Measurements from ENCODE around the gene RIMBP3C. TPM values are rescaled to one million over a fixed set of nuclear protein-coding genes. Genes with fewer than 3 reads are reported as not detected.
"Not testable (repeated sequence)": the region's sequence is repeated elsewhere in the genome, so short reads cannot be mapped to it uniquely, and the experiment has no call there.

Gene RIMBP3C
- total and polyA plus RNA-seq, 2 of the 8 experiments (the other 6 are each of a cell fraction or from before 2014, with no cell fraction given) = 0.08 TPM; not detected in 1

DNA sequence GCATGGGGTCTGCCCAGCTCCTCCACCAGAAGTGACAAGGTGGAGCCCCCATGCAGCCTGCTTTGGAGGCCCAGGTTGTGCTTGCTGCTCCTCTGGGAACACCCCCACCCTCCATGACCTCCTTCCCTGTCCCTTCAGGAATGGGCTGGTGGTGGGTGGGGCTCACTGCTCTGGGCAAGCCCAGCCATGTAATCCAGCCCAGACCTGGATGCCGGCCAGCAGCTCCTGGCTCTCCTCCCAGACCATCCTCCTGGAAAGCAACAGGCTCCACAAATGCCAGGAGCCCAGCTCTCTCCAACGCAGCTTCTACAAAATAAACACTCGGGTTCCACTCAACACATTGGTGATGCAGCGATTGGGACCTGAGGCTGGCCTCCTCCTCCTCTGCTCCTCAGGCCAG, 53.3 kb downstream of the RIMBP3C start:
- H2AK5ac ChIP-seq (ENCODE audit: low read depth, low read length); H2BK20ac ChIP-seq (ENCODE audit: low read length); FAIRE-seq; H3K14ac ChIP-seq (ENCODE audit: insufficient read length); H3K4me2 ChIP-seq (ENCODE audit: insufficient read depth in 1 of 2, low read depth in 2 of 2, low read length in 2 of 2); H3K56ac ChIP-seq (replicated peaks; ENCODE audit: insufficient read length, low read depth, low read length); H4K8ac ChIP-seq (ENCODE audit: extremely low read depth, insufficient read depth, low read length); H3K9me3 ChIP-seq (ENCODE audit: insufficient read depth in 2 of 2, low read depth in 1 of 2, low read length in 1 of 2); H3K36me3 ChIP-seq (ENCODE audit: control insufficient read depth in 2 of 4, insufficient read depth in 4 of 4, low read length in 3 of 4); H3K27me3 ChIP-seq (replicated peaks in 1 of 4; ENCODE audit: control insufficient read depth in 3 of 4, extremely low read depth in 1 of 4, insufficient read depth in 3 of 4, low read length in 3 of 4); H3K79me1 ChIP-seq (ENCODE audit: low read depth, low read length); H2BK5ac ChIP-seq (ENCODE audit: low read depth, low read length); H3K4ac ChIP-seq (replicated peaks; ENCODE audit: insufficient read length, low read depth, low read length); DNase-seq (ENCODE audit: low read depth in 1 of 2, low spot score in 2 of 2); CTCF ChIA-PET (ENCODE audit: partially characterized antibody); H3K79me2 ChIP-seq (ENCODE audit: control insufficient read depth in 1 of 2, insufficient read depth in 2 of 2, low read length in 2 of 2); POLR2A ChIA-PET (ENCODE audit: partially characterized antibody); H2BK120ac ChIP-seq (replicated peaks; ENCODE audit: low read depth, low read length); H4K91ac ChIP-seq (replicated peaks; ENCODE audit: insufficient read length, low read length); H3K23ac ChIP-seq (ENCODE audit: insufficient read length); H2AFZ ChIP-seq (ENCODE audit: low read length); H3K9ac ChIP-seq (replicated peaks in 1 of 4; ENCODE audit: extremely low read depth in 1 of 4, low read depth in 3 of 4, low read length in 3 of 4); H4K20me1 ChIP-seq (replicated peaks in 1 of 2; ENCODE audit: control insufficient read depth in 1 of 2, insufficient read depth in 2 of 2, low read length in 2 of 2); H3K4me3 ChIP-seq (ENCODE audit: extremely low read depth in 1 of 4, insufficient read depth in 2 of 4, low read depth in 3 of 4, low read length in 4 of 4); H2BK15ac ChIP-seq (ENCODE audit: low read length); H3K18ac ChIP-seq (ENCODE audit: extremely low read depth, low read length); H3K27ac ChIP-seq (ENCODE audit: low read depth, low read length); H4K5ac ChIP-seq (ENCODE audit: insufficient read length, low read depth, low read length); H3K4me1 ChIP-seq (replicated peaks in 1 of 4; ENCODE audit: control insufficient read depth in 3 of 4, insufficient read depth in 4 of 4, low read length in 3 of 4); H3K23me2 ChIP-seq (ENCODE audit: low read depth, low read length); H2BK12ac ChIP-seq (ENCODE audit: low read depth, low read length): not testable (repeated sequence)
- WGBS, 2 experiments (ENCODE audit: extremely low coverage in 1 of 2, insufficient coverage in 1 of 2, insufficient read length in 1 of 2, insufficient replicate concordance in 2 of 2, low coverage in 1 of 2, low lambda C conversion rate in 2 of 2, missing lambda C conversion rate in 1 of 2) = no CpG with 5 or more reads among the region's 4 CpGs

Small RNA genes within 50 kb of the gene (small RNA-seq; reads per million reads assigned to genes)
- gene RF00492 (ENCODE audit: insufficient read depth) (not detected), gene RN7SKP221 (ENCODE audit: insufficient read depth) (not detected)

Other genes starting within 250 kb of the RIMBP3C start
- 0.19 and 0.21 TPM in 2 replicates for gene RIMBP3B, start 167.7 kb downstream of the RIMBP3C start, total RNA-seq (2021; fragmentation: NEBNext Ultra II Directional; extraction: Animal tissue kit (Norgen Biotek cat#: 25700))
- gene RIMBP3B, start 167.7 kb downstream of the RIMBP3C start, polyA plus RNA-seq (2011; rRNA removed) = 0.02 TPM in 1 of 2 replicates, not detected in the other
- 21.9 and 23.3 TPM in 2 replicates for gene HIC2, start 134.1 kb downstream of the RIMBP3C start, total RNA-seq (2021; fragmentation: NEBNext Ultra II Directional; extraction: Animal tissue kit (Norgen Biotek cat#: 25700))
- 8.0 and 12.0 TPM in 2 replicates for gene HIC2, start 134.1 kb downstream of the RIMBP3C start, polyA plus RNA-seq (2011; rRNA removed)
- 0.74 and 1.3 TPM in 2 replicates for gene TMEM191C, start 84.1 kb downstream of the RIMBP3C start, total RNA-seq (2021; fragmentation: NEBNext Ultra II Directional; extraction: Animal tissue kit (Norgen Biotek cat#: 25700))
- gene TMEM191C, start 84.1 kb downstream of the RIMBP3C start, polyA plus RNA-seq (2011; rRNA removed) = 2.6 and 3.4 TPM in 2 replicates
- 90.0 and 92.3 TPM in 2 replicates for gene UBE2L3, start 16.3 kb upstream of the RIMBP3C start, total RNA-seq (2021; fragmentation: NEBNext Ultra II Directional; extraction: Animal tissue kit (Norgen Biotek cat#: 25700))
- gene UBE2L3, start 16.3 kb upstream of the RIMBP3C start, polyA plus RNA-seq (2011; rRNA removed) = 55.5 and 63.5 TPM in 2 replicates
- gene YDJC, start 78.6 kb upstream of the RIMBP3C start, total RNA-seq (2021; fragmentation: NEBNext Ultra II Directional; extraction: Animal tissue kit (Norgen Biotek cat#: 25700)) = 36.5 and 36.7 TPM in 2 replicates
- gene YDJC, start 78.6 kb upstream of the RIMBP3C start, polyA plus RNA-seq (2011; rRNA removed) = 45.2 and 77.7 TPM in 2 replicates
- not detected in 2 replicates for gene CCDC116, start 81.3 kb upstream of the RIMBP3C start, total RNA-seq (2021; fragmentation: NEBNext Ultra II Directional; extraction: Animal tissue kit (Norgen Biotek cat#: 25700))
- 0.08 and 0.14 TPM in 2 replicates for gene CCDC116, start 81.3 kb upstream of the RIMBP3C start, polyA plus RNA-seq (2011; rRNA removed)
- gene SDF2L1, start 90.8 kb upstream of the RIMBP3C start, total RNA-seq (2021; fragmentation: NEBNext Ultra II Directional; extraction: Animal tissue kit (Norgen Biotek cat#: 25700)) = 51.1 and 54.5 TPM in 2 replicates
- gene SDF2L1, start 90.8 kb upstream of the RIMBP3C start, polyA plus RNA-seq (2011; rRNA removed) = 59.6 and 75.4 TPM in 2 replicates
- 34.4 and 37.7 TPM in 2 replicates for gene PPIL2, start 114.6 kb upstream of the RIMBP3C start, total RNA-seq (2021; fragmentation: NEBNext Ultra II Directional; extraction: Animal tissue kit (Norgen Biotek cat#: 25700))
- 34.6 and 46.4 TPM in 2 replicates for gene PPIL2, start 114.6 kb upstream of the RIMBP3C start, polyA plus RNA-seq (2011; rRNA removed)
- gene YPEL1, start 184.3 kb upstream of the RIMBP3C start, total RNA-seq (2021; fragmentation: NEBNext Ultra II Directional; extraction: Animal tissue kit (Norgen Biotek cat#: 25700)) = 6.7 and 7.6 TPM in 2 replicates
- 5.9 and 6.0 TPM in 2 replicates for gene YPEL1, start 184.3 kb upstream of the RIMBP3C start, polyA plus RNA-seq (2011; rRNA removed)